Hepatic stellate cell (primary cell): Measurements from ENCODE around the gene USP44.

Experiments
- DNase-seq: peaks from one replicate; pipeline ENCODE4 v3.0.0; 2011; ENCODE audit warnings: low spot score

USP44 gene

GRCh38 chr12:95548056-95548538 lies 3.2 kb downstream of the USP44 start:
- peak; percentile 49 for DNase-seq

- peak; percentile 24 for DNase-seq
Observed at GRCh38 chr12:95547522-95548055, 3.7 kb downstream of the USP44 start.

- no peak for DNase-seq
Observed at GRCh38 chr12:95546491-95546813, 4.8 kb downstream of the USP44 start.

- no peak for DNase-seq
Observed at GRCh38 chr12:95545731-95546490, 5.4 kb downstream of the USP44 start.

- DNase-seq, result no peak
Observed at GRCh38 chr12:95545303-95545702, 6.0 kb downstream of the USP44 start.

- DNase-seq, result no peak
Observed at GRCh38 chr12:95544756-95545155, 6.5 kb downstream of the USP44 start.

- DNase-seq, result no peak
Observed at GRCh38 chr12:95543305-95543704, 8.0 kb downstream of the USP44 start.

GRCh38 chr12:95541436-95541835 lies 9.8 kb downstream of the USP44 start:
- no peak for DNase-seq

GRCh38 chr12:95538656-95539055 lies 12.6 kb downstream of the USP44 start:
- no peak for DNase-seq

GRCh38 chr12:95538006-95538405 lies 13.3 kb downstream of the USP44 start:
- DNase-seq, result no peak

- DNase-seq, result no peak
Observed at GRCh38 chr12:95533985-95534384, 17.3 kb downstream of the USP44 start.

- no peak for DNase-seq
Observed at GRCh38 chr12:95532851-95533250, 18.4 kb downstream of the USP44 start.

GRCh38 chr12:95529693-95530225 lies 21.5 kb downstream of the USP44 start:
- no peak for DNase-seq

- DNase-seq, result no peak
Observed at GRCh38 chr12:95528431-95528830, 22.8 kb downstream of the USP44 start.

GRCh38 chr12:95522692-95523091 lies 28.6 kb downstream of the USP44 start:
- no peak for DNase-seq

GRCh38 chr12:95520816-95521215 lies 30.5 kb downstream of the USP44 start:
- DNase-seq, result no peak

- DNase-seq, result no peak
Observed at GRCh38 chr12:95518944-95519343, 32.3 kb downstream of the USP44 start.

GRCh38 chr12:95517246-95517645 lies 34.0 kb downstream of the USP44 start:
- DNase-seq, result no peak

GRCh38 chr12:95516757-95517156 lies 34.5 kb downstream of the USP44 start:
- no peak for DNase-seq

- no peak for DNase-seq
Observed at GRCh38 chr12:95515197-95515596, 36.1 kb downstream of the USP44 start.

GRCh38 chr12:95513599-95513998 lies 37.7 kb downstream of the USP44 start:
- DNase-seq, result no peak

GRCh38 chr12:95511977-95512376 lies 39.3 kb downstream of the USP44 start:
- DNase-seq, result no peak

- no peak for DNase-seq
Observed at GRCh38 chr12:95509300-95509699, 42.0 kb downstream of the USP44 start.
